Peyer's patch (tissue), 4 donors: Measurements from ENCODE around the gene PTGDR. TPM values are rescaled to one million over a fixed set of nuclear protein-coding genes. Genes with fewer than 3 reads are reported as not detected.

Source experiments
- DNase-seq, 3 donors: peaks; one replicate each; pipeline ENCODE4 v3.0.0-alpha.2; 2017 to 2019
- H3K27ac ChIP-seq, 4 donors: fragments of 200-600 bp; sonication (generic); one replicate each; pipeline ENCODE4 v1.5.1; 2016 to 2019
- H3K27me3 ChIP-seq, 2 donors: fragments of 200-600 bp; sonication (generic); one replicate each; pipeline ENCODE4 v1.5.1; 2019
- H3K36me3 ChIP-seq, 3 donors: fragments of 200-600 bp; sonication (generic); one replicate each; pipeline ENCODE4 v1.5.1; 2016 to 2019
- H3K4me1 ChIP-seq, 4 donors: fragments of 200-600 bp; sonication (generic); one replicate each; pipeline ENCODE4 v1.5.1; 2016 to 2019
- H3K4me3 ChIP-seq, 4 donors: fragments of 200-600 bp; sonication (generic); 1 replicate in 3 of 4; 2 replicates in 1 of 4; pipeline ENCODE4 v1.5.1; 2016 to 2019; ENCODE audit warnings: mild to moderate bottlenecking in 1 of 4
- H3K9me3 ChIP-seq, 4 donors: fragments of 200-600 bp; sonication (generic); one replicate each; pipeline ENCODE4 v1.5.1; 2016 to 2019; ENCODE audit warnings: mild to moderate bottlenecking in 1 of 4
- POLR2A ChIP-seq, 2 donors: fragments of 450-650 bp; IDR thresholded peaks; one replicate each; pipeline ENCODE4 v1.5.1; 2017; ENCODE audit warnings: antibody characterized with exemption in 2 of 2, mild to moderate bottlenecking in 2 of 2, moderate library complexity in 2 of 2
- total RNA-seq, 4 donors: library from RNA; depleted of rRNA; stranded (reverse); fragments of >200 nt; gene quantifications; one replicate each; pipeline ENCODE4 v1.1.0, GENCODE V29; 2016
- TF ChIP-seq, protein P1 (sequence below), 6 experiments: fragments of 450-650 bp in 4 of 6; fragments of 200-600 bp in 2 of 6; sonication (generic) in 1 of 6; IDR thresholded peaks; one replicate each; pipeline ENCODE4 v1.5.1; 2017 to 2019; ENCODE audit warnings: antibody characterized with exemption in 6 of 6, mild to moderate bottlenecking in 3 of 6, moderate library complexity in 1 of 6

PTGDR gene
- total RNA-seq, 4 donors from 2014 or later: 1.4 to 3.8 (median 1.4) TPM; not detected in 1

DNA sequence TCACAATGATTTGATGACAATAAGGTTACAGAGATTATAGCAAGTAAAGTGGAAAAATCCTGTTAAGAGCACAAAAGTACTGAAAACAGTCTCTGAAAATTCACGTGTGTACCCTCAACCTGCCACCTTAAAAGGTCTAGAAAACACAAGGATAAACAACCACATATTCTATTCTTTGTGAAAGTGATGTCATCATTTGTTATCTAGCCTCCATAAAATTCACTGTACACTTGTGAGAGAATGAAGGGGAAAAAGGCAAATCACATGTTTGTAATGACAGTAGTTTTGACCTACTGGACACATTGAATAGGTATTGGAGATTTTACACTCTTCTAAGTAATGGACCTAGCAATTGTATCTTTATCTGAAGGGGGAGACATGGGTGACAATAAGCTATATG lies 4.0 kb downstream of the PTGDR start:
- DNase-seq: no peak
- no peak overlapping the region for H3K4me3 ChIP-seq
- H3K36me3 ChIP-seq: no peaks in the 10 kb centered on the region

DNA sequence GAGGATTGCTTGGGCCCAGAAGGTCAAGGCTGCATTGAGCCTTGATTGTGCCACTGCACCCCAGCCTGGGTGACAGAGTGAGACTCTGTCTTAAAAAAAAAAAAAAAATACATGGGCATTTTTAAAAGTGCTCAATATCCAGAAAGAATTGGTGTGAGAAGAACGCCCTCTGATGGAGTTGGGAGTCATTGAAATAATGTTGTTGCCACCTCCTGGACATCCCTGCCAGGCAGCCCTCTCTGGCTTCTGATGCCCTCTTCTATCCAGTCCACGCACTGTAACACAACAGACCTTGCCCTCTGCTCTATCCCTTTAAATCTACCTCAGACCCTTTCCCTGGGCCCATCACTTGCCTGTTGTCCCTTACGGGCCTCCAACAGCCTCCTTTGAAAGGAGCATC lies 4.9 kb downstream of the PTGDR start:
- TF ChIP-seq POLR2A (IDR thresholded peaks at IDR 0.05): no peak
- TF ChIP-seq, protein P1, sequence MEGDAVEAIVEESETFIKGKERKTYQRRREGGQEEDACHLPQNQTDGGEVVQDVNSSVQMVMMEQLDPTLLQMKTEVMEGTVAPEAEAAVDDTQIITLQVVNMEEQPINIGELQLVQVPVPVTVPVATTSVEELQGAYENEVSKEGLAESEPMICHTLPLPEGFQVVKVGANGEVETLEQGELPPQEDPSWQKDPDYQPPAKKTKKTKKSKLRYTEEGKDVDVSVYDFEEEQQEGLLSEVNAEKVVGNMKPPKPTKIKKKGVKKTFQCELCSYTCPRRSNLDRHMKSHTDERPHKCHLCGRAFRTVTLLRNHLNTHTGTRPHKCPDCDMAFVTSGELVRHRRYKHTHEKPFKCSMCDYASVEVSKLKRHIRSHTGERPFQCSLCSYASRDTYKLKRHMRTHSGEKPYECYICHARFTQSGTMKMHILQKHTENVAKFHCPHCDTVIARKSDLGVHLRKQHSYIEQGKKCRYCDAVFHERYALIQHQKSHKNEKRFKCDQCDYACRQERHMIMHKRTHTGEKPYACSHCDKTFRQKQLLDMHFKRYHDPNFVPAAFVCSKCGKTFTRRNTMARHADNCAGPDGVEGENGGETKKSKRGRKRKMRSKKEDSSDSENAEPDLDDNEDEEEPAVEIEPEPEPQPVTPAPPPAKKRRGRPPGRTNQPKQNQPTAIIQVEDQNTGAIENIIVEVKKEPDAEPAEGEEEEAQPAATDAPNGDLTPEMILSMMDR (IDR thresholded peaks at IDR 0.05): peak in 4 of 6 experiments; percentile 26 to 62 (median 48)
- Histone ChIP-seq H3K36me3 (no peaks in the 10 kb centered on the region), H3K9me3 (no peaks in the 10 kb centered on the region), H3K4me3 (no peak overlapping the region), H3K4me1 (peaks cover 0 to 20% (median 5%) of the 10 kb centered on the region in 4 donors), H3K27me3 (no peaks in the 10 kb centered on the region), H3K27ac (no peak overlapping the region)
- DNase-seq: peak in 1 of 3 donors; percentile 55

More for the DNA sequence above, 4.0 kb downstream of the PTGDR start:
- Histone ChIP-seq H3K9me3 (no peaks in the 10 kb centered on the region), H3K4me1 (peaks cover 0 to 26% (median 5%) of the 10 kb centered on the region in 4 donors), H3K27me3 (no peaks in the 10 kb centered on the region), H3K27ac (no peak overlapping the region)
- TF ChIP-seq, protein P1 (IDR thresholded peaks at IDR 0.05): no peak
- no peak for TF ChIP-seq POLR2A (IDR thresholded peaks at IDR 0.05)

DNA sequence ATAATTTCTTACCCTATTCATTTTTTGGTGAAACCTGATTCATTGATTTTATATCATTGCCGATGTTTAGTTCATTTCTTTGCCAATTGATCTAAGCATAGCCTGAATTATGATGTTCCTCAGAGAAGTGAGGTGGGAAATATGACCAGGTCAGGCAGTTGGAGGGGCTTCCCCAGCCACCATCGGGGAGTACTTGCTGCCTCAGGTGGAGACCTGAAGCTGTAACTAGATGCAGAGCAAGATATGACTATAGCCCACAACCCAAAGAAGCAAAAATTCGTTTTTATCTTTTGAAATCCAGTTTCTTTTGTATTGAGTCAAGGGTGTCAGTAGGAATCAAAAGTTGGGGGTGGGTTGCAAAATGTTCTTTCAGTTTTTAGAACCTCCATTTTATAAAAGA lies 7.9 kb downstream of the PTGDR start:
- Histone ChIP-seq H3K9me3 (no peaks in the 10 kb centered on the region), H3K4me3 (no peak overlapping the region), H3K36me3 (no peaks in the 10 kb centered on the region), H3K27ac (no peak overlapping the region), H3K27me3 (no peaks in the 10 kb centered on the region), H3K4me1 (no peaks in the 10 kb centered on the region)
- no peak for DNase-seq
- no peak for TF ChIP-seq POLR2A (IDR thresholded peaks at IDR 0.05)
- TF ChIP-seq, protein P1 (IDR thresholded peaks at IDR 0.05): no peak

DNA sequence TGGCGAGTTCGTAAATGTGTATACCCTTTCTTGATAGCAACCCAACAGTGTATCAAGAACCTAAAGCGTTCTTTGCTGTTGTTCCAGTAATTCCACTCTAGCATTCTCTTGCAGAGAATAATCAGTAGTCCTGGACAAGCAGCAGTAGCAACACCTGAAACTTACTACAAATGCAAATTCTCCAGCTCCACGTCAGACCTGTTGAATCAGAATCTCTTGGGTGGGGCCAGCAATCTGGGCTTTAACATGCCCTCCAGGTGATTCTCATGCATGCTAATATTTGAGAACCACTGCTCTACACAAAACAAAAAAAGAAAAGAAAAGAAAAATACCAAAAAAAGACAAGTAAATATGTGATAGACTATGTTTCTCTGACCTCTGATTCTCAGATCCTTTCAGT lies 10.1 kb downstream of the PTGDR start:
- Histone ChIP-seq H3K36me3 (no peaks in the 10 kb centered on the region), H3K27ac (no peak overlapping the region), H3K27me3 (no peaks in the 10 kb centered on the region), H3K9me3 (no peaks in the 10 kb centered on the region), H3K4me1 (no peaks in the 10 kb centered on the region), H3K4me3 (no peak overlapping the region)
- DNase-seq: no peak
- TF ChIP-seq, protein P1 (IDR thresholded peaks at IDR 0.05): no peak
- TF ChIP-seq POLR2A (IDR thresholded peaks at IDR 0.05): no peak

DNA sequence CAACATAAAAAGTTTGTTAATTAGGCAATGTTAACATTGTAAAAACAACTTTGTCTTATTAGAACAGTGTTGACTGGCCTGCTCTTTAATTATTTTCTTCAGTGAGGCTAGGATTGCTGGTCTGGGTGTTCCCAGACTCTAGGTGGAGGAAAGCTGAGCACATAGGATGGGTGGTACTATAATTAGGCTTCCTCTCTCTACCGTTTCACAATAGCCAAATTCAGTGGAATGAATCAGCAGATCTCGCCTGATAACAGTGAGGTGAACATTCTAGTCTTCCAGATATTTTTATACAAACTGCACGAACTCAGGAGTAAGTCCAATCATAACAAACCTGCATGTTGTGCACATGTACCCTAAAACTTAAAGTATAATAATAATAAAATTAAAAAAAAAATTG lies 11.9 kb downstream of the PTGDR start:
- H3K27ac ChIP-seq: no peak overlapping the region
- H3K27me3 ChIP-seq: no peaks in the 10 kb centered on the region
- no peak overlapping the region for H3K4me3 ChIP-seq
- TF ChIP-seq, protein P1 (IDR thresholded peaks at IDR 0.05): no peak
- no peak for TF ChIP-seq POLR2A (IDR thresholded peaks at IDR 0.05)
- no peak for DNase-seq
- H3K9me3 ChIP-seq: no peaks in the 10 kb centered on the region
- no peaks in the 10 kb centered on the region for H3K4me1 ChIP-seq
- no peaks in the 10 kb centered on the region for H3K36me3 ChIP-seq

DNA sequence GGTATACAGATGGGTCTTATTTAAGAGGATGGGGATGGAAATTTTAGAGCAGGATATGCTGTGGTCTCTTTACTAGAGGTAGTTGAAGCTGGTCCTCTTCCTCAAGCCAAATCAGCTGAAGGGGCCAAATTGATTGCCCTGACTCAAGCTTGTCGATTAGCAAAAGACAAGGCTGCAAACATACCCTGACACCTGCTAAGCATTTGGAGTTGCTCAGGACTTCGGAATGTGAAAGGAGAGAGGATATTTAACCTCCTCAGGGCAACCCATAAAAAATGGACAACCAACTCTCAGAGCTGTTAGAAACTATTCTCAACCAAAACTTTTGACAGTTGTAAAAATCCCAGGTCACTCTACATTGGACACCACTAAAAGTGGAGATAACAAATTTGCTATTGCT lies 15.6 kb downstream of the PTGDR start:
- Histone ChIP-seq H3K4me3 (no peak overlapping the region), H3K27me3 (no peaks in the 10 kb centered on the region), H3K9me3 (no peaks in the 10 kb centered on the region), H3K36me3 (no peaks in the 10 kb centered on the region), H3K4me1 (no peaks in the 10 kb centered on the region), H3K27ac (no peak overlapping the region)
- no peak for DNase-seq
- TF ChIP-seq, protein P1 (IDR thresholded peaks at IDR 0.05): no peak
- TF ChIP-seq POLR2A (IDR thresholded peaks at IDR 0.05): no peak
